ENCODE results near the gene ARID5A.

- TF ChIP-seq POLR2AphosphoS5 (IDR thresholded peaks at IDR 0.05) (no peak), POLR2A (IDR thresholded peaks at IDR 0.05) (no peak), CTCF (IDR thresholded peaks at IDR 0.05) (no peak)
Observed at GRCh38 chr2:96532641-96533291, 3.8 kb upstream of the ARID5A start.
